GM21825 (cell line): ENCODE results near the gene INIP.
"Not testable (repeated sequence)": the region's sequence is repeated elsewhere in the genome, so short reads cannot be mapped to it uniquely, and the experiment has no call there.

Experiments
- ATAC-seq: cut with Tn5 transposase; IDR thresholded peaks from one replicate; pipeline ENCODE4 v1.9.1; 2021; ENCODE audit warnings: mild to moderate bottlenecking, moderate library complexity; ENCODE audit not compliant: unreplicated experiment

The INIP gene

DNA sequence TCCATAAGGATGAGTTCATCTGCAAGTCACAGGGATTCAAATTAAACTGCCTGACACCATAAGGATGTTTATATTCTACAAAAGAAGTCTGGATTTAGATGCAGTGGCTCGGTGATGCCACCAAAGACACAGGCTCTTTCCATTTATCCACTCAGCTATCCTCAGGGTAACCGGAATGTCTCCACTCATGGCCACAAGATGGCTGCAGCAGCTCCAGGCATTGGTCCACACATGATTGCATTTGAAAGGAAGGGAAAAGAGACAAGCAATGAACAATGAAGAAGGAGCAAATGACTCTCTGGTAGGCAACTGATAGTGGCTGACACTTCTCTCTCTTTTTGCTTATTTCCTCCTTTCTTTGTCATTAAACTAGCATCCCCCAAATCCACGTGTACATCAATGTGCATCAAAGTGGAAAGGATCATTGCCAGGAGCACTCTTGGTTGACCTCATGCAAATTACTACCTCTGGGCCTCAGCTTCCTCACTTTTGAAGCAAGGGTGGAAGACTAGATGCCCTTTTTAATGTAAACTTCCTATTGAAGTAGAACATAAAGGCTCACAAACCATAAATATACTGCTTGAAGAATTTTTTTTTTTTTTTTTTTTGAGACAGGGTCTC is 25.4 kb upstream of the INIP start:
- ATAC-seq: no peak

DNA sequence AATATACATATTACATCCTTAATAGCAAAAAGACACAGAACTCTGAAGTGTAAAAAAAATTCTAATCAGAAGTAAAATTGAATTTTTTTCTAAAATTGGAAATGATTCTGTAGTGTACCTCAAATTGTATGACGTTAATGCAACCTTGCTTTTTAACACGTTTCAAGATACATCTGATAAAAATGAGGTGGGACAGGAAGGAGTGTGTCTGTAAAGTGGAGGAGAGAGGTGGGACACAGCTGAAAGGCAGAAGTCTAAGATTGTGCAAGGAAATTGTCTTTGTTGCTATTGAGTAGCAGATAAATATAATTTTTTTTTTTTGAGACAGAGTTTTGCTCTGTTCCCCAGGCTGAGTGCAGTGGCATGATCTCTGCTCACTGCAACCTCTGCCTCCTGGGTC is 17.0 kb upstream of the INIP start:
- no peak for ATAC-seq

DNA sequence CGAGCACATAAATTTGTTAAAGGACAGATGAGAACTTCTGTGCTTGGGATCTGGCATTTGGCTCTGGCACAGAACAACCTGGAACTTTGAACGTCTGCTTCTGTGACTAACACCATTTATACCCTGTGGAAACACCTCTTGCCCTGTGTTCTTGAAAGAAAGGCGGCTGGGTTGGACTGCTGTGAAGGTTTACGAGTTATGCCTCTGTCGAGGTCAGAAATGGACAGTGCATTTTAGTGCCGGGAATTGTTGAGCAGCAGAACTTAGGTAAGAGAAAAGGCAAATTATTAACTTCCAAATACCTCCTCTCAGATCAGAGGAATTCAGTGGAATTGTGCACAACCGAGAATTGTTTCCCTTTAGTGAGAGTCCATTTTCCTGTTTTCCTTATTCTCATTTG is 14.1 kb upstream of the INIP start:
- ATAC-seq: no peak

DNA sequence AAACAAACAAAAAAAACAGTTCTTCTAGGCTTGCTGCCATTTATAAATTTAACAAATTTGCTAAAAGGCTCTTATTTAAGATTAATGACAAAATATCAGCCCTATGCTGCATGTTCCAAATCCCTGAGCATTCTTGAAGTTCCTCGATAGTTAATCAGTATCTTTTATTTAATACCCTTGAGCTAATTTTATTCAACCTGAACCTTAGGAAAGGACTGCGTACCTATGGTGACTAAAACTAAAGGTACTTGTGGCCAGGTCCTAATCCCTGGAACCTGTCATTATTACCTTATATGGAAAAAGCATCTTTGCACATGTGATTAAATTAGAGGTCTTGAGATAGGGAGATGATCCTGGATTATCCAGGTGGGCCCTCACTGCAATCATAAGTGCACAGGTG is 10.5 kb upstream of the INIP start:
- no peak for ATAC-seq

DNA sequence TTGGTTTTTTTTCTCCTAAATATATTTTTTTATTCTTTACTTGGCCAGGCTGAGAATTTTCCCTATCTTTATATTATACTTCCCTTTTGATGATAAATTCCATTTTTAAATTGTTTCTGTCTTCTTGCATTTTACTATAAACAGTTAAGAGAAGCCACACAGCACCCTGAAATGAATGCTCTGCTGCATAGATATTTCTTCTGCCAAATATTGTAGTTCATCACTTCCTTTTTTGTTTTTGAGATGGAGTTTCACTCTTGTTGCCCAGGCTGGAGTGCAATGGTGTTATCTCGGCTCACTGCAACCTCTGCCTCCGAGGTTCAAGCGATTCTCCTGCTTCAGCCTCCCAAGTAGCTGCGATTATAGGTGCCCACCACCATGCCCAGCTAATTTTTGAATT is 8.5 kb upstream of the INIP start:
- ATAC-seq: no peak

DNA sequence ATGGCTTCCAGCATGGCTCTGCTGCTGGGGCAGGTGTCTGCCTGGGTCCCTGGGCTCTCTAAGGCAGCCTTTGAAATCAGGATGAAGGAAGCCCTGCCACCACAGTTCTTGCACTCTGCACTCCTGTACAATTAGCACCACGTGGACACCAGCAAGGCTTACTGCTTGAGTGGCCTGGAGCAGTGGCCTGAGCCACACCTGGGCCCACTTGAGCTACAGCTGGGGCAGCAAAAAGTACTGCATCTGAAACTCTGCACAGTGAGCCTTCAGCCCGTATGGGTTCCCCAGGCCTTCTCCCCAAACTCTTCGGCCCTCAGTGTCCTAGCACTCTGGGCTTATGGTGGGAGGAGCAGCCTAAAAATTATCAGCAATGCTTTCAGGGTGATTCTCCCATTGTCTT is 8.0 kb upstream of the INIP start:
- ATAC-seq: peak; percentile 58

DNA sequence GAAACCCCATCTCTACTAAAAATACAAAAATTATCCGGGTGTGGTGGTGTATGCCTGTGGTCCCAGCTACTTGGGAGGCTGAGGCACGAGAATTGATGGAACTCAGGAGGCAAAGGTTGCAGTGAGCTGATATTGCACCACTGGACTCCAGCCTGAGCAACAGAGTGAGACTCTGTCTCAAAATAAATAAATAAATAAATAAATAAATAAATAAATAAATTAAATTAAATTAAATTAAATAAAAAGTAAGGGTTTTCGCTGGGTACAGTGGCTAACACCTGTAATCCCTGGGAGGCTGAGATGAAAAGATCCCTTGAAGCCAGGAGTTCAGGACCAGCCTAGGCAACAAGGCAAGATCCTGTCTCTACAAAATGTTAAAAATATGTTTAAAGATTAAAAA is 4.8 kb upstream of the INIP start:
- not testable (repeated sequence) for ATAC-seq

DNA sequence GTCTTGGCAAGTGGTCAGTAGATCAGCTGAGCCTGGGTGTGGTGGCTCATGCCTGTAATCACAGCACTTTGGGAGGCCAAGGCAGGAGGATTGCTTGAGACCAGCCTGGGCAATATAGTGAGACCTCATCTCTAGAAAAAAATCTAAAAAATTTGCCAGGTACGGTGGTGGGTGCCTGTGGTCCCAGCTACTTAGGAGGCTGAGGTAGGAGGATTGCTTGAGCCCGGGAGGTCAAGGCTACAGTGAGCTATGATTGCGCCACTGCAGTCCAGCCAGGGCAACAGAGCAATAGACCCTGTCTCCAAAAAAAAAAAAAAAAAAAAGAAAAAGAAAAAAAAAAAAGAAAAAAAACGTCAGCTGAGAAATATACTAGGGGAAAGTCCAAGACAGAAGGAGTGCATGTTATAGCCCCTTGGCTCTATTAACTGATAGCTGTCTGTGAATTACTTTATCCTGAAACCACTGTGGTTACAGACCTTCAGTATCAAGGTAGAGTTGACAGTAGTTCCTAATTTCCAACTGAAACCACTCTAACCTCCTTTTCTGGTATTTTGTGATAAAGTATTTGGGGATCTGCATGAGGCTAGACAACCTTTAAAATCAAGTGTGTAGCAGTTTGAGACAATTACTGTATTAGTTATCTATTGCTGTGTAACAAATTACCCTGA is 2.3 kb upstream of the INIP start:
- ATAC-seq: no peak

DNA sequence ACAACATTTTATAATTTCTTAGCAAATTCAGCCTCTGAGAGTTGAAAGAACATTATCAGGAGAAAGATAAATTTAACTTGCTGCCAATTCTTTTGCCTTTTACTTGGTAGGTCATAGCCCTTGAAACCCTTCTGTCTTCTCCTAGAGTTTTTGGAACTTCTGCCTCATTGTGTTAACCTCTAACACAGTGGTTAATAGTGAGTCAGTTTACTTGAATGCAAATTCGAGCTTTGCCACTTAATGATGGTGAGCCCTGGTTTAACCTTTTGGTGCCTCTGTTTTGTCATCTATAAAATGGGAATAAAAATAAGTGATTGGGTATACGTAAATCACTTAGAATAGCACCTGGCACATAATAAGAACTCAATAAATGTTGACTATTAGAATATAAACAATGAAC is 1.8 kb upstream of the INIP start:
- ATAC-seq: no peak

DNA sequence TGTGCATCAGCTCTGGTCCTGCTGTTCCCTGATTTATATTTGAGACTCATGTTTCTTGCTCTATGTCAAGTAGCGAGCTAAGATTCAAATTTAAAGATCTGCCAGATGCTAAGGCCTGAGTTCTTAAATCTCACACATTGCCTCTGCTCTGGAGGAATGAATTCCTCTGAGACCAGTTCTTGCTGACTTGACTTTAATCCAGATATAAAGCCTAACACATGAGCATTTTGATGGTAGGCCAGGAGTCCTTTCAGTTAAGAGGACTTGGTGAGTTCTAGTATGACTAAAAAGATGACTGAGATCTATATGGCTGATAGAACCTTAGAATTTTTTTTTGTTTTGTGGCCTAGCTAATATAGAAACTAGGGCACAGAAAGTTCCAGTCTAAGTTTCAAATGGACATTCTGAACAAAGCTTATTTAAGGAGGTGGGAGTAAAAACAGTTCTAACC is 1.3 kb upstream of the INIP start:
- ATAC-seq: no peak

DNA sequence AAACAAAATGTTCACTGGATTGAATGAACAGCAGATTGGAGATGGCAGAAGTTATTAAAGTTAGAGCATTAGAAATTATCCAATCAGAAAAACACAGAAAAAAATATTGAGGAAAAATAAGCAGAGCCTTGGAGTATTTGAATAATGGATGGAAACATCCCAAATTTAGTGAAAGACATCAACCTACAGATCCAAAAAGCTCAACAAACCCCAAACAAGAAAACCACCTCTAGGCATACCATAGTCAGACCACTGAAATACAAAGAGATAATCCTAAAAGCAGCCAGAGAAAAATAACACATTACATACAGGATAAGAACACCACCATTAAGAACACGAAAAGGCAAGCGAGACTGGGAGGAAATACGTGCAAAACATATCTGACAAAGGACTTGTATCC is 5.2 kb downstream of the INIP start:
- no peak for ATAC-seq

DNA sequence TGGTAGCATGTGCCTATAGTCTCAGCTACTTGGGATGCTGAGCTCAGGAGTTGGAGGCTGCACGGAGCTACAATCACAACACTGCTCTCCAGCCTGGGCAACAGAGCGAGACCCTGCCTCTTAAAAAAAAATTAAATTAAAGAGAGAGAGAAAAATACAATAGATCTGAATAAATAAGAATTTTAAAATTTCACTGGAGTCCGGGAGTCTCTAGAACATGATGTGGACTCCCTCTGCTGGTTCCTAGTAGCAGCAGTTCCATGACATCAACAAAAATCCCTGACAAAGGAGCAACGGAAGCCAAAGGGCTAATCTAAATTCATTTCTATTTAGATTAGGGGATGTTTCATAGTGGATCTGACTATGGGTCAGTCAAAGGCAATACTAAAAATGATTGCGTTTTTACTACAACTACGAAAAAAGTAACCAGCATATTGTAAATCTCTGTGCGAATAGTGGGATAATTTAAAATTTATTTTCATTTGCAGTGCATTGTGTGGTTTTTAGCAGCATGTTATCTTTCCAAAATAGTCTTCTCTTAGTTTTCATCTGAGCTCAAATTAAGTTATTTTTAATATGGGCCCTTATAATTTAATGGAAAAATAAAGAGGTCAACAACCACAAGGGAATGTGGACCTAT is 6.7 kb downstream of the INIP start:
- no peak for ATAC-seq

DNA sequence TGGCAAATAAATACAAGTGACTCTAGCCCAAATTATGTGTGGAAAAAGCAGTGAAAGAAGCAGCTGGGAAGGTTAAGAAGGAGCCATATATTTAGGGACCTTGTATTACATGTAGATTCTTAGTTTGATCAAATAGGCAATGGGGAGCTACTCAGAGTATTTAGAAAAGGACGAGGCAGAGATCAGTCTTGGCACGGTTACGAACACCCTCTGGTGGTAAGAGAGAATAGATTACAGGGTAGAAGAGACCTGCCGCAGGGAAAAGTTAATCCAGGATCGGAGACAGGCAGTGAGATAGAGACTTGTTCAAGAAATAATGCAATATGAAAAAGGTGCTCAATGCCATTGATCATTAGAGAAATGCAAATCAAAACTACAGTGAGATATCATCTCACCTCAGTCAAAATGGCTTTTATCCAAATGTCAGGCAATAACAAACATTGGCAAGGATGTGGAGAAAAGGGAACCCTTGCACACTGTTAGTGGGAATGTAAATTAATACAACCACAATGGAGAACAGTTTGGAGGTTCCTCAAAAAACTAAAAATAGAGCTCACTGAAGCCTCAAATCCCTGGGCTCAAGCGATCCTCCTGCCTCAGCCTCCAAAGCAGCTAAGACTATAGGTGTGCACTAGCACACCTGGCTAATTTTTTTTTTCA is 12.0 kb downstream of the INIP start:
- ATAC-seq: no peak

DNA sequence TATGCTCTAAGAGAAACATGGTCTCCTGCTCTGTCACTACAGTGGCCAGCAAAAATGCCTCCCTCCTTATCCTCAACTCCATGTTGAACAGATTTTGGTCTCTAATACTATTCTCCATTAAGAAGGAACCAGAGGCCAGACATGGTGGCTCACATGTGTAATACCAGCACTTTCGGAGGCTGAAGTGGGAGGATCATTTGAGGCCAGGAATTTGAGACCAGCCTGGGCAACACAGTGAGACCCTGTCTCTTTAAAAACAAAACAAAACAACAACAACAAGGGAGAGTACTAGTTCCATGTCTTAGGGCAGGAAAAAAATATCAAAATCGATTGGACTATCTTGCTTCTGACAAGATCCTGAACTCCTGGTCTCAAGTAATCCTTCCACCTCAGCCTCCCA is 14.6 kb downstream of the INIP start:
- ATAC-seq: no peak

DNA sequence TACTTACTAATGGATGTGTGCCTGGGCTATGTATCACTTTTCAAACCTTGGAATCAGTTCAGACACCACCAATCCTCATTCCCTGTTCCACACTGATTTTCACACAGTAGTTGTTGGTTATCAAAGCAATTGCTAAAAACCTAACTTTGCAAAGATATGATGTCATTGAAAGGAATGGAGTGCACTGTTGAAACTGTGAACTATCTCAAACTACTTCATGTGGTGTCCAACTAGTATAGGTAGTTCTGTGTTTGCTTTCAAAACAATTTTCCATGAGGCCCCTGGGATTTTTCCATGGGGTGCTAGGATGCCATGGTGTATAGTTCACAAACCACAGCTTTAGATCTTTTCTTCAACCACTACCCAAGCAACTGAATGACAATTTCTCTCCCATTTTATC is 17.8 kb downstream of the INIP start:
- ATAC-seq: no peak

DNA sequence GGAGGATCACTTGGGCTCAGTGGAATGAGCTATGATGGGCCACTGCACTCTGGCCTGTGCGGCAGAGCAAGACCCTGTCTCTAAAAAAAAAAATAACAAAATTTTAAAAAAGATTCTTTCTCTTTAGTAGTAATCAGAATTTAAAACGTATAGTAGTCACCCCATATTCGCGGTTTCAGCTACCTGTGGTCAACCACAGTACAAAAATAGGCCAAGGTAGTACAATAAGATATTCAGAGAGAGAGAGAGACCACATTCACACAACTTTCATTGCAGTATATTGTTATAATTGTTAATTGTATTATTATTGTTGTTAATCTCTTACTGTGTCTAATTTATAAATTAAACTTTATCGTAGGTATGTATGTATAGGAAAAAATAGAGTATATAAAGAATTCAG is 18.7 kb downstream of the INIP start:
- ATAC-seq: peak; percentile 71

DNA sequence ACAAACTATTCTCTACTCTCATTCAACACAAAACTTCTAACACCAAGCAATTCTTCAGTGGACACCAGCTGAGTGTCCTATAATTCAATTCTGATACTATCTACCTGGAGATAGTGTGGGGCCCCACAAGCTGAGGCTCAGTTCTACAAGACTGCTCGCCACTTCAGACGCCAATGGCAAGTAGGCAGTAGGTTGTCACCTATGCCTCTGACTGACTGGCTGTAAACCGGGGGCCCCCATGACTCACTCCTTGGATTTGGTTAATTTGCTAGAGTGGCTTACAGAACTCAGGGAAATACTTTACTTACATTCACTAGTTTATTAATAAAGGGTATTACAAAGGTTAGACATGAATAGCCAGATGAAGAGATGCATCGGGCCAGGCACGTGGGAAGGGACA is 21.5 kb downstream of the INIP start:
- ATAC-seq: no peak

DNA sequence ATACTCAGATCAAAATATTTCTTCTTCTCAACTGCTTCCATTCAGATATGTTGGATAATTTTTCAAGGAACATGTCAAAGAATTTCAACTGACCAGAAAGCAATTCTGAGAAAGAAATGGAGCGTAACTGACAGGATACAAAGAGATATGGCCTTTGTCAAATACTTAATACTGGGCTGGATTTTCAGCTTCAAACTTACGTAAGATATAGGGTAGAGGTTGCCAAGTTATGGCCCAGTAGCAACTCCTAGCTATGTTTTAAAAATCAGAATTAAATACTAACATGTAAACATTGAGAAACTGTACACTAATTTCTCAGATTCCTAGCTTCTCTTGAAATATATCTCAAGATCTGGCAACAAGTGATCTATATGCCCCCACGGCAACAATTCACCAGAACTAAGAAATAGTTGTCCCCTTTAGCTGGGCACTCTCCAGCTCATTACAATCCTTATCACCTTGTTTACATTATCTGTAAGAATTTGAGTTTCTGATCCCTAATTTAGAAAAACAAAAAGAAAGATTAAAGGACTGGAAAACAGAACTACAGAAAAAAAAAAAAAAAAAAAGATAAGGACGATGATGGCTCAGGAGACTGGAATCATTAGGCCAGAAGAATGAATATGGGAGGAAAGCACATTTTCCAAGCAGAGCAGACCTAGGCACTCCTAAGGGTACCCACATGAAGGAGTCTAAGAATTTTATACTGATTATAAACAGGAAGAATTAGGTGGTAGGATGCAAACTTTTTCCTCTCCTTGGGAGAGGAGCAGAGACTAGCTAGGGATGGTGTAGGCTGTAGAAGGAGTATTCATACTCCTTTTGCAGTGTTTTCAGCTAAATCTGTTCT is 23.0 kb downstream of the INIP start:
- ATAC-seq: no peak

DNA sequence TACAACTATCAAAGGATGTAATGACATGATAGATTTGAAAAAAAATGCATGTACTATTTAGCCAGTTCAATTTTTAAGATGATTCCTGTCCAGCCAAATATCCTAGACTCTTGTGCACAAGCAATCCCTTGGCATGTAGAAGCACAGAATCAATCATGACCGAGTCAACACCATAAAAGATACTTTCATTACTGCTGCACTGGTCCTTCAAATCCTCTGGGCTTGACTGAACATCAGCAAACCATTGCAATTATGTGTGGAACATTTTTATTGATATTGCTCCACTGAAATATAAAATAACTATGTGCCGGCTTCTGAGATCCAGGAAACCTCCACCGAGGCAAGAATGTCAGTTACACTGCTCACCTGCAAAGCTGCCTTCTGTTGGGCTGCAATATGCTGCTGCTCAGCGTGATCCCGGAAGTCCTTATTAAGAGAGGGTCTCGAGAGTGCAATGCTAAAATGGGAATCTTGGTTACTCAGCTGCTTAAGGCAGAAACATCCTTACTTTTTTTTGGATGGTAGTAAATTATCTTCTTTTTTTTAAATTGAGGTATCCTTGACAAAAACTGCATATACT is 28.7 kb downstream of the INIP start:
- no peak for ATAC-seq

DNA sequence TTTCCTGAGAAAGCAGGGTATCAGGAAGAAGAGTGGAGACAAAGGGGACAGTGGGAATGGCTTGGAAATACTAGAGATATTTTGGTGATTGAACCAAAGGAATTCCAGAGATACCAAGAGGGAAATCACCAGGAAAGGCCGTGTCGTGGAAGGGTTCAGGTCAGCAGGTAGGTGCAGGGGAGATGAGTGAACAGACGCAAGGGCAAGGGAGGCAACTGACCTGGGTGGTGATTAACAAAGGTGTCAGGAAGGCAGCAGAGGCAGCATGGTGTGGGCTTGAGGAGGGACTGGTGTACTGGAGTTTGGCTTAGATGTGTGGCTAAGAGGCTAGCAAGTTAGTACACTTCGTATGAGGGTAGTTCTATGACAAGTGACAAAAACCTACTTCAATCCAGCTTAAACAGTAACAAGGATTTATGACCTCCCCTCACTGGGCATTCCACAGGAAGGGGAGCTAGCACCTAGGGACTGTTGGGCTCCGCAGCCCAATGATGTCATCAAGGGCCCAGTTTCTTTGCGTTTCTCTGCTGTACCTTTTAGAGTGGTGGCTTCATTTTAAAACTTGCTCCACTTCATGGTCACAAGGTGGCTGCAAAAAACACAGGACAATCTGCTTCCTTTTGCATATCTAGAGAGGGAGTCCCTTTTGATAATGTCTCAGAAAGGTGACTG is 37.0 kb downstream of the INIP start:
- no peak for ATAC-seq
